H1 (cell line): ENCODE measurements around the gene AMN. TPM values are rescaled to one million over a fixed set of nuclear protein-coding genes. Genes with fewer than 3 reads are reported as not detected.

Experiments
- CTCF ChIA-PET: fragments of 300-600 bp; sonication (Branson Sonifier 250); formaldehyde crosslinking; loops from one replicate; lab custom pipeline; 2021; ENCODE audit not compliant: partially characterized antibody; lab: Charles Lee
- POLR2A ChIA-PET: fragments of 300-600 bp; sonication (Branson Sonifier 250); formaldehyde crosslinking; loops from one replicate; lab custom pipeline; 2021; ENCODE audit warnings: inconsistent platforms; ENCODE audit not compliant: partially characterized antibody; lab: Charles Lee
- DNase-seq, 2 experiments: peaks; one replicate each; pipeline versions ENCODE4 v3.0.0 to v3.0.0-alpha.2; 2010 to 2022; ENCODE audit warnings: low spot score in 2 of 2, low read depth in 1 of 2, mixed read lengths in 1 of 2
- FAIRE-seq: peaks from 2 replicates; lab custom pipeline; 2011; peaks lifted over from hg19 to GRCh38; lab: Jason Lieb, UNC
- H2AFZ ChIP-seq: 2 replicates; pipeline ENCODE4 v1.8.1; 2012; ENCODE audit warnings: low read length, inconsistent platforms
- H2AK5ac ChIP-seq: 2 replicates; pipeline ENCODE4 v1.6.1; 2013; ENCODE audit warnings: low read depth, low read length
- H2BK120ac ChIP-seq: replicated peaks from 2 replicates; pipeline ENCODE3; 2013; ENCODE audit warnings: low read depth, low read length, inconsistent platforms
- H2BK12ac ChIP-seq: 2 replicates; pipeline ENCODE4 v1.6.1; 2013; ENCODE audit warnings: low read depth, low read length
- H2BK15ac ChIP-seq: 2 replicates; pipeline ENCODE4 v1.6.1; 2013; ENCODE audit warnings: low read length
- H2BK20ac ChIP-seq: 2 replicates; pipeline ENCODE4 v1.6.1; 2013; ENCODE audit warnings: low read length
- H2BK5ac ChIP-seq: 2 replicates; pipeline ENCODE4 v1.6.1; 2013; ENCODE audit warnings: low read depth, low read length
- H3K14ac ChIP-seq: 2 replicates; pipeline ENCODE4 v1.6.1; 2013; ENCODE audit warnings: inconsistent platforms; ENCODE audit not compliant: insufficient read length
- H3K18ac ChIP-seq: 2 replicates; pipeline ENCODE4 v1.6.1; 2013; ENCODE audit warnings: low read length; ENCODE audit errors: extremely low read depth
- H3K23ac ChIP-seq: 2 replicates; pipeline ENCODE4 v1.6.1; 2013; ENCODE audit warnings: inconsistent platforms; ENCODE audit not compliant: insufficient read length
- H3K23me2 ChIP-seq: 2 replicates; pipeline ENCODE4 v1.6.1; 2013; ENCODE audit warnings: low read depth, low read length
- H3K27ac ChIP-seq: 2 replicates; pipeline ENCODE4 v1.6.1; 2011; ENCODE audit warnings: low read depth, low read length, inconsistent platforms
- H3K27me3 ChIP-seq, 4 experiments: replicated peaks in 1 of 4; 1 replicate in 1 of 4; 2 replicates in 3 of 4; pipeline versions ENCODE4 v1.6.1 to v1.8.1; 2011 to 2013; ENCODE audit warnings: low read length in 3 of 4, mild to moderate bottlenecking in 3 of 4, inconsistent platforms in 2 of 4, mixed read lengths in 2 of 4, moderate library complexity in 1 of 4; ENCODE audit not compliant: control insufficient read depth in 3 of 4, insufficient read depth in 3 of 4; ENCODE audit errors: extremely low read depth in 1 of 4
- H3K36me3 ChIP-seq, 4 experiments: 2 replicates each; pipeline versions ENCODE4 v1.6.1 to v1.8.1; 2011 to 2013; ENCODE audit warnings: mild to moderate bottlenecking in 4 of 4, low read length in 3 of 4, moderate library complexity in 2 of 4, control low read depth in 1 of 4, inconsistent platforms in 1 of 4; ENCODE audit not compliant: insufficient read depth in 4 of 4, control insufficient read depth in 2 of 4
- H3K4ac ChIP-seq: replicated peaks from 2 replicates; pipeline ENCODE3; 2013; ENCODE audit warnings: low read length, low read depth, mixed read lengths, inconsistent platforms; ENCODE audit not compliant: insufficient read length
- H3K4me1 ChIP-seq, 4 experiments: replicated peaks in 1 of 4; 1 replicate in 1 of 4; 2 replicates in 3 of 4; pipeline versions ENCODE4 v1.6.1 to v1.8.1; 2011 to 2013; ENCODE audit warnings: low read length in 3 of 4, inconsistent platforms in 2 of 4, mixed read lengths in 1 of 4; ENCODE audit not compliant: insufficient read depth in 4 of 4, control insufficient read depth in 3 of 4
- H3K4me2 ChIP-seq, 2 experiments: 2 replicates each; pipeline versions ENCODE4 v1.6.1 to v1.8.1; 2011 to 2013; ENCODE audit warnings: low read depth in 2 of 2, low read length in 2 of 2, control low read depth in 1 of 2, inconsistent platforms in 1 of 2, mild to moderate bottlenecking in 1 of 2; ENCODE audit not compliant: insufficient read depth in 1 of 2
- H3K4me3 ChIP-seq, 4 experiments: fragments of 200-600, 300-600 bp in 1 of 4; sonication (generic), shearing (Covaris generic), sonication (Bioruptor Twin) in 1 of 4; 2 replicates each; pipeline versions ENCODE4 v1.5.1 to v1.8.1; 2011 to 2016; ENCODE audit warnings: low read length in 4 of 4, low read depth in 3 of 4, control low read depth in 2 of 4, inconsistent platforms in 2 of 4, mild to moderate bottlenecking in 2 of 4, mixed read lengths in 1 of 4, moderate library complexity in 1 of 4; ENCODE audit not compliant: insufficient read depth in 2 of 4; ENCODE audit errors: extremely low read depth in 1 of 4
- H3K56ac ChIP-seq: replicated peaks from 2 replicates; pipeline ENCODE3; 2013; ENCODE audit warnings: low read depth, mild to moderate bottlenecking, mixed read lengths, low read length, inconsistent platforms; ENCODE audit not compliant: insufficient read length
- H3K79me1 ChIP-seq: 2 replicates; pipeline ENCODE4 v1.6.1; 2013; ENCODE audit warnings: low read depth, low read length, control low read depth
- H3K79me2 ChIP-seq, 2 experiments: 2 replicates each; pipeline versions ENCODE4 v1.6.1 to v1.8.1; 2012 to 2013; ENCODE audit warnings: low read length in 2 of 2, mild to moderate bottlenecking in 2 of 2, inconsistent platforms in 1 of 2; ENCODE audit not compliant: insufficient read depth in 2 of 2, control insufficient read depth in 1 of 2
- H3K9ac ChIP-seq, 4 experiments: replicated peaks in 1 of 4; 1 replicate in 1 of 4; 2 replicates in 3 of 4; pipeline versions ENCODE4 v1.6.1 to v1.8.1; 2011 to 2013; ENCODE audit warnings: low read depth in 3 of 4, low read length in 3 of 4, control low read depth in 2 of 4, mild to moderate bottlenecking in 2 of 4, moderate library complexity in 2 of 4, inconsistent platforms in 1 of 4; ENCODE audit errors: extremely low read depth in 1 of 4
- H3K9me3 ChIP-seq, 2 experiments: 2 replicates each; pipeline versions ENCODE4 v1.6.1 to v1.8.1; 2012 to 2013; ENCODE audit warnings: mild to moderate bottlenecking in 2 of 2, moderate library complexity in 2 of 2, control low read depth in 1 of 2, inconsistent platforms in 1 of 2, low read depth in 1 of 2, low read length in 1 of 2, mixed read lengths in 1 of 2; ENCODE audit not compliant: insufficient read depth in 2 of 2
- H4K20me1 ChIP-seq, 2 experiments: replicated peaks in 1 of 2; 2 replicates each; pipeline versions ENCODE3 to v1.8.1; 2011 to 2013; ENCODE audit warnings: inconsistent platforms in 2 of 2, low read length in 2 of 2, mild to moderate bottlenecking in 1 of 2; ENCODE audit not compliant: insufficient read depth in 2 of 2, control insufficient read depth in 1 of 2
- H4K5ac ChIP-seq: 2 replicates; pipeline ENCODE4 v1.6.1; 2013; ENCODE audit warnings: low read length, low read depth, mixed read lengths, inconsistent platforms; ENCODE audit not compliant: insufficient read length
- H4K8ac ChIP-seq: 2 replicates; pipeline ENCODE4 v1.8.0; 2013; ENCODE audit warnings: mild to moderate bottlenecking, moderate library complexity, low read length, inconsistent platforms; ENCODE audit not compliant: insufficient read depth; ENCODE audit errors: extremely low read depth
- H4K91ac ChIP-seq: replicated peaks from 2 replicates; pipeline ENCODE3; 2013; ENCODE audit warnings: low read length, mixed read lengths, inconsistent platforms; ENCODE audit not compliant: insufficient read length
- BCL11A ChIP-seq, 2 experiments: IDR thresholded peaks; one replicate each; pipeline ENCODE4 v1.6.1; 2011; ENCODE audit warnings: low read depth in 2 of 2, low read length in 2 of 2, mild to moderate bottlenecking in 2 of 2
- BRCA1 ChIP-seq: IDR thresholded peaks from 2 replicates; pipeline ENCODE4 v1.6.1; 2012; ENCODE audit warnings: low read depth, low read length, improper control_type of control experiment
- CREB1 ChIP-seq: IDR thresholded peaks from 2 replicates; pipeline ENCODE4 v1.6.1; 2012; ENCODE audit warnings: inconsistent platforms
- GTF2F1 ChIP-seq: IDR thresholded peaks from 2 replicates; pipeline ENCODE4 v1.6.1; 2012; ENCODE audit warnings: low read depth, low read length, improper control_type of control experiment, borderline replicate concordance
- MAFK ChIP-seq: IDR thresholded peaks from 2 replicates; pipeline ENCODE4 v1.6.1; 2012; ENCODE audit warnings: low read depth, mild to moderate bottlenecking, improper control_type of control experiment, low read length
- NANOG ChIP-seq: IDR thresholded peaks from 2 replicates; pipeline ENCODE4 v1.6.1; 2011; ENCODE audit warnings: low read length, low read depth, mild to moderate bottlenecking, inconsistent platforms; ENCODE audit not compliant: insufficient read depth, poor library complexity, severe bottlenecking
- RBBP5 ChIP-seq: IDR thresholded peaks from 2 replicates; pipeline ENCODE4 v1.7.1; 2012; ENCODE audit warnings: low read depth, mild to moderate bottlenecking, inconsistent platforms, low read length, moderate library complexity, borderline replicate concordance
- SIX5 ChIP-seq: IDR thresholded peaks from 2 replicates; pipeline ENCODE4 v1.6.1; 2011; ENCODE audit warnings: mild to moderate bottlenecking, low read depth, low read length
- SP1 ChIP-seq: IDR thresholded peaks from 2 replicates; pipeline ENCODE4 v1.6.1; 2011; ENCODE audit warnings: low read depth, low read length
- SP4 ChIP-seq: IDR thresholded peaks from 2 replicates; pipeline ENCODE4 v1.6.1; 2012; ENCODE audit warnings: low read length, inconsistent platforms
- USF2 ChIP-seq: IDR thresholded peaks from 2 replicates; pipeline ENCODE4 v1.6.1; 2011; ENCODE audit warnings: low read length, improper control_type of control experiment
- WGBS, 2 experiments: shearing (Covaris generic) in 1 of 2; methylation state at CpG; one replicate each; pipeline versions ENCODE4 v1.1.6 to v1.1.7; 2013 to 2015; ENCODE audit warnings: low lambda C conversion rate in 2 of 2, mixed read lengths in 2 of 2, inconsistent platforms in 1 of 2, low coverage in 1 of 2, missing lambda C conversion rate in 1 of 2; ENCODE audit not compliant: insufficient replicate concordance in 2 of 2, insufficient coverage in 1 of 2, insufficient read length in 1 of 2; ENCODE audit errors: extremely low coverage in 1 of 2, missing lambda C conversion rate in 1 of 2; 5-methylcytosine and 5-hydroxymethylcytosine counted together
- polyA plus RNA-seq, 7 experiments: library from polyadenylated mRNA; depleted of rRNA in 3 of 7; stranded (reverse) in 5 of 7; unstranded in 2 of 7; fragments of >200 nt in 5 of 7; fragments of 200-250 nt in 2 of 7; gene quantifications; 1 replicate in 5 of 7; 2 replicates in 1 of 7; 4 replicates in 1 of 7; pipeline versions ENCODE4 v1.2.1 to v1.2.3, GENCODE V29; 2011 to 2013; ENCODE audit warnings: missing spikeins in 2 of 7, mixed read lengths in 2 of 7
- total RNA-seq: library from RNA; stranded (reverse); fragmentation: NEBNext Ultra II Directional; extraction: Animal tissue kit (Norgen Biotek cat#: 25700); gene quantifications from 2 replicates; pipeline ENCODE4 v1.2.1, GENCODE V29; 2021

AMN gene
- total and polyA plus RNA-seq, 2 of the 8 experiments (the other 6 are each of a cell fraction or from before 2014, with no cell fraction given): 0.77 to 1.5 TPM

- Histone ChIP-seq H3K27ac (no peak overlapping the region), H3K4me2 (no peak overlapping the region), H3K23ac (no peak overlapping the region), H2BK5ac (no peak overlapping the region), H4K8ac (no peak overlapping the region), H4K91ac (no peak overlapping the region), H3K79me2 (no peaks in the 10 kb centered on the region), H3K36me3 (peaks cover 16 to 69% (median 48%) of the 10 kb centered on the region in 4 experiments), H3K79me1 (no peaks in the 10 kb centered on the region; the same call in 1 of the 2 replicates), H3K4me3 (no peak overlapping the region), H3K18ac (no peak overlapping the region), H3K9ac (no peak overlapping the region), H2BK15ac (no peak overlapping the region), H2BK12ac (no peak overlapping the region), H2AK5ac (no peak overlapping the region), H3K23me2 (no peaks in the 10 kb centered on the region), H4K20me1 (peaks cover 2 to 6% of the 10 kb centered on the region in 2 experiments), H3K27me3 (no peaks in the 10 kb centered on the region), H2BK120ac (no peak overlapping the region), H3K56ac (no peak overlapping the region), H4K5ac (no peak overlapping the region), H2BK20ac (no peak overlapping the region), H3K4ac (no peak overlapping the region), H3K4me1 (no peaks in the 10 kb centered on the region), H3K9me3 (no peaks in the 10 kb centered on the region), H2AFZ (no peak overlapping the region), H3K14ac (no peak overlapping the region)
- TF ChIP-seq RBBP5 (no peak), NANOG (no peak), BCL11A (IDR thresholded peaks at IDR 0.05; ENCODE audit: low read depth in 2 of 2, low read length in 2 of 2) (no peak), MAFK (no peak), GTF2F1 (no peak), USF2 (no peak), CREB1 (no peak), SP4 (no peak), SIX5 (no peak), SP1 (no peak), BRCA1 (no peak)
- ChIA-PET POLR2A (no interaction called here), CTCF (interaction anchor here (0.6 to 1.9 kb wide), 3 partner anchors 10 to 706 kb away, joined by 3 to 9 read pairs (median 3); no protein-coding TSS in a partner anchor)
- no peak for FAIRE-seq
- 95 to 100% methylated on average over 1 to 20 of the region's 20 CpGs for WGBS, 2 experiments
- no peak for DNase-seq
Observed at GRCh38 chr14:102965971-102966655, 43.6 kb downstream of the AMN start.
